H1 (cell line): ENCODE measurements around the gene FOSL1.

Experiments
- CHD2 ChIP-seq: IDR thresholded peaks from 2 replicates; pipeline ENCODE4 v1.6.1; 2012; ENCODE audit warnings: low read length, improper control_type of control experiment
- CTCF ChIP-seq, 3 experiments: IDR thresholded peaks; 1 replicate in 2 of 3; 2 replicates in 1 of 3; pipeline versions ENCODE4 v1.5.1 to v1.6.1; 2011; ENCODE audit warnings: low read length in 3 of 3, mild to moderate bottlenecking in 3 of 3, inconsistent platforms in 2 of 3, low read depth in 1 of 3, moderate library complexity in 1 of 3; ENCODE audit not compliant: insufficient read depth in 1 of 3; ENCODE audit errors: control extremely low read depth in 1 of 3
- EZH2 ChIP-seq: fragments of 200-600 bp; sonication (generic); IDR thresholded peaks from 2 replicates; pipeline ENCODE4 v1.7.1; 2012; ENCODE audit warnings: low read depth, mild to moderate bottlenecking, moderate library complexity, low read length, inconsistent platforms; ENCODE audit not compliant: severe bottlenecking
- HDAC2 ChIP-seq, 2 experiments: fragments of 300-600 bp in 1 of 2; sonication (generic) in 1 of 2; IDR thresholded peaks; 2 replicates each; pipeline ENCODE4 v1.6.1; 2011 to 2012; ENCODE audit warnings: low read depth in 2 of 2, low read length in 2 of 2, mild to moderate bottlenecking in 2 of 2, moderate library complexity in 2 of 2, borderline replicate concordance in 1 of 2, inconsistent platforms in 1 of 2
- MAFK ChIP-seq: IDR thresholded peaks from 2 replicates; pipeline ENCODE4 v1.6.1; 2012; ENCODE audit warnings: low read depth, mild to moderate bottlenecking, improper control_type of control experiment, low read length
- MAX ChIP-seq: IDR thresholded peaks from 2 replicates; pipeline ENCODE4 v1.6.1; 2012; ENCODE audit warnings: inconsistent platforms
- POLR2A ChIP-seq, 2 experiments: IDR thresholded peaks; 1 replicate in 1 of 2; 2 replicates in 1 of 2; pipeline ENCODE4 v1.6.1; 2011; ENCODE audit warnings: low read depth in 2 of 2, low read length in 2 of 2, mild to moderate bottlenecking in 2 of 2; ENCODE audit errors: control extremely low read depth in 1 of 2
- RAD21 ChIP-seq, 2 experiments: IDR thresholded peaks in 1 of 2; conservative IDR thresholded peaks in 1 of 2; 2 replicates each; pipeline ENCODE4 v1.6.1; 2011; ENCODE audit warnings: low read depth in 2 of 2, low read length in 2 of 2, improper control_type of control experiment in 1 of 2, inconsistent platforms in 1 of 2, mild to moderate bottlenecking in 1 of 2, moderate library complexity in 1 of 2
- RBBP5 ChIP-seq: IDR thresholded peaks from 2 replicates; pipeline ENCODE4 v1.7.1; 2012; ENCODE audit warnings: low read depth, mild to moderate bottlenecking, inconsistent platforms, low read length, moderate library complexity, borderline replicate concordance
- SP1 ChIP-seq: IDR thresholded peaks from 2 replicates; pipeline ENCODE4 v1.6.1; 2011; ENCODE audit warnings: low read depth, low read length
- SUZ12 ChIP-seq: fragments of 200-600 bp; sonication (generic); IDR thresholded peaks from 2 replicates; pipeline ENCODE4 v1.6.1; 2012; ENCODE audit warnings: mild to moderate bottlenecking, inconsistent platforms, low read length, moderate library complexity, mixed read lengths
- TF ChIP-seq, protein P1 (sequence below): IDR thresholded peaks from 2 replicates; pipeline ENCODE4 v1.6.1; 2012; ENCODE audit warnings: inconsistent platforms

DNA sequence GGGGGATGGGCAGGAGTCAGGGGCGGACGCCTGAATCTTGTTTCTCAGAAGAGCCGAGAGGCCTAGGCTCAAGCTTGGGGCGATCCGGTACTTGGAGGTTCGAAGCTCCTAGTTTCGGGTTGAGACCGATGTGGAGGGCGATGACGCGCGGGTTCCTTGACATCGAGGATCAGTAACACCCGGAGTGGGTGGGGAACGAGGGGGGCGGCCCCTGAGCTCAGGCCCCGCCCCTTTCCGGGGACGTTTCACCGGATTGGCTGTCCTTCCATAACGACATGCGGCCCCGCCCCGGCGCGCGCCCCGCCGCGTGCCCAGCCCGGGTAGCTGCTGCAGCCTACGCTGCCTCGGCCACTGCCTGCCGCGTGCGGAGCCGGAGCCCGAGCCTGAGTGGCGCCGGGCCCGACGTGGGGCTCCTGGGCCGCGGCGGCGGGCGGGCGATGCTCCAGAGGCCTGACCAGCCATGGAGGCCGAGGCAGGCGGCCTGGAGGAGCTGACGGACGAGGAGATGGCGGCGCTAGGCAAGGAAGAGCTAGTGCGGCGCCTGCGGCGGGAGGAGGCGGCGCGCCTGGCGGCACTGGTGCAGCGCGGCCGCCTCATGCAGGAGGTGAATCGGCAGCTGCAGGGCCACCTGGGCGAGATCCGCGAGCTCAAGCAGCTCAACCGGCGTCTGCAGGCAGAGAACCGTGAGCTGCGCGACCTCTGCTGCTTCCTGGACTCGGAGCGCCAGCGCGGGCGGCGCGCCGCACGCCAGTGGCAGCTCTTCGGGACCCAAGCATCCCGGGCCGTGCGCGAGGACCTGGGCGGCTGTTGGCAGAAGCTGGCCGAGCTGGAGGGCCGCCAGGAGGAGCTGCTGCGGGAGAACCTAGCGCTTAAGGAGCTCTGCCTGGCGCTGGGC lies 9.6 kb downstream of the FOSL1 start, which contains the start of gene CCDC85B:
- peak in 2 of 3 experiments; percentile 25 to 45; a peak in 3 of 4 replicates for TF ChIP-seq CTCF (IDR thresholded peaks at IDR 0.05; ENCODE audit: control extremely low read depth in 1 of 3, insufficient read depth in 1 of 3, low read depth in 1 of 3, low read length in 3 of 3)
- no peak for TF ChIP-seq SUZ12
- peak in 1 of 2 experiments; percentile 81; a peak in 2 of 3 replicates for TF ChIP-seq POLR2A (IDR thresholded peaks at IDR 0.05; ENCODE audit: control extremely low read depth in 1 of 2, low read depth in 2 of 2, low read length in 2 of 2)
- no peak for TF ChIP-seq CHD2
- TF ChIP-seq RAD21 (IDR thresholded peaks at IDR 0.05 in 1 of 2, conservative IDR thresholded peaks at IDR 0.05 in 1 of 2; ENCODE audit: low read depth in 2 of 2, low read length in 2 of 2) = peak in 1 of 2 experiments; percentile 35; a peak in 1 of 4 replicates
- TF ChIP-seq MAX = peak; percentile 89
- no peak for TF ChIP-seq HDAC2 (IDR thresholded peaks at IDR 0.05; ENCODE audit: borderline replicate concordance in 1 of 2, low read depth in 2 of 2, low read length in 2 of 2)
- TF ChIP-seq, protein P1, sequence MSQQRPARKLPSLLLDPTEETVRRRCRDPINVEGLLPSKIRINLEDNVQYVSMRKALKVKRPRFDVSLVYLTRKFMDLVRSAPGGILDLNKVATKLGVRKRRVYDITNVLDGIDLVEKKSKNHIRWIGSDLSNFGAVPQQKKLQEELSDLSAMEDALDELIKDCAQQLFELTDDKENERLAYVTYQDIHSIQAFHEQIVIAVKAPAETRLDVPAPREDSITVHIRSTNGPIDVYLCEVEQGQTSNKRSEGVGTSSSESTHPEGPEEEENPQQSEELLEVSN = peak; percentile 65
- peak; percentile 1 for TF ChIP-seq EZH2
- TF ChIP-seq SP1 = 0 out of 2 replicates have a peak, but pooled peaks have one; percentile 29
- TF ChIP-seq MAFK = no peak
- peak; percentile 42; the same call in 1 of the 2 replicates for TF ChIP-seq RBBP5
